Chondrocyte (in vitro differentiated cells): ENCODE data around the gene SETD7. TPM values are rescaled to one million over a fixed set of nuclear protein-coding genes. Genes with fewer than 3 reads are reported as not detected.
A peak's percentile ranks its signal among the peaks of the same experiment; 100 is the strongest.

Experiments
- DNase-seq: peaks from one replicate; pipeline ENCODE4 v3.0.0; 2021; ENCODE audit warnings: mixed read lengths, low spot score
- H3K27ac Mint-ChIP-seq: one replicate; pipeline ENCODE4 v1.8.0; 2021; ENCODE audit warnings: mild to moderate bottlenecking, moderate library complexity, mixed read lengths; ENCODE audit not compliant: unreplicated experiment
- H3K27me3 Mint-ChIP-seq: 2 replicates; pipeline ENCODE4 v1.8.0; 2021; ENCODE audit warnings: low read depth, mixed read lengths
- H3K36me3 Mint-ChIP-seq: 2 replicates; pipeline ENCODE4 v1.8.0; 2021; ENCODE audit warnings: low read depth, mixed read lengths
- H3K4me1 Mint-ChIP-seq: 2 replicates; pipeline ENCODE4 v1.8.0; 2021; ENCODE audit warnings: low read depth, mild to moderate bottlenecking, mixed read lengths
- H3K4me3 Mint-ChIP-seq: one replicate; pipeline ENCODE4 v1.8.0; 2021; ENCODE audit warnings: mild to moderate bottlenecking, moderate library complexity, mixed read lengths; ENCODE audit not compliant: unreplicated experiment
- H3K9me3 Mint-ChIP-seq: 2 replicates; pipeline ENCODE4 v1.8.0; 2021; ENCODE audit warnings: low read depth, mixed read lengths
- long read RNA-seq: library from polyadenylated mRNA; stranded (forward); transcript quantifications from one replicate; pipeline ENCODE4 v2.0.0, GENCODE V29; 2021
- total RNA-seq: library from RNA; stranded (reverse); gene quantifications from 3 replicates; pipeline ENCODE4 v1.2.1, GENCODE V29; 2021
- TF ChIP-seq, protein P1 (sequence below): fragments of 200-600 bp; sonication (generic); IDR thresholded peaks from 2 replicates; pipeline ENCODE4 v1.5.0; 2021; ENCODE audit warnings: antibody characterized with exemption, mild to moderate bottlenecking, moderate library complexity

SETD7 gene
- total RNA-seq, result 56.0 to 63.6 TPM (median 56.3 TPM) in 3 replicates
- long read RNA-seq, full-length matches to known transcripts, result 51 of 74 reads
- long read RNA-seq, partial matches to known transcripts, result 5 of 74 reads
- long read RNA-seq, other reads (novel, unspliced or antisense), result 18 of 74 reads

GRCh38 chr4:139556071-139556723 is at the start of gene SETD7:
SETD7 (minus strand) TSS chr4:139556219; CDS start chr4:139556137, 82 bp downstream.
- DNase-seq, result peak; percentile 93
- H3K27me3 Mint-ChIP-seq, result no peaks in the 10 kb centered on the region
- peaks cover 47% of the 10 kb centered on the region for H3K4me1 Mint-ChIP-seq
- H3K27ac Mint-ChIP-seq, result peak within 1 kb of the TSS; percentile 99
- H3K4me3 Mint-ChIP-seq, result peak within 1 kb of the TSS; percentile 99
- H3K36me3 Mint-ChIP-seq, result no peaks in the 10 kb centered on the region
- TF ChIP-seq, protein P1, sequence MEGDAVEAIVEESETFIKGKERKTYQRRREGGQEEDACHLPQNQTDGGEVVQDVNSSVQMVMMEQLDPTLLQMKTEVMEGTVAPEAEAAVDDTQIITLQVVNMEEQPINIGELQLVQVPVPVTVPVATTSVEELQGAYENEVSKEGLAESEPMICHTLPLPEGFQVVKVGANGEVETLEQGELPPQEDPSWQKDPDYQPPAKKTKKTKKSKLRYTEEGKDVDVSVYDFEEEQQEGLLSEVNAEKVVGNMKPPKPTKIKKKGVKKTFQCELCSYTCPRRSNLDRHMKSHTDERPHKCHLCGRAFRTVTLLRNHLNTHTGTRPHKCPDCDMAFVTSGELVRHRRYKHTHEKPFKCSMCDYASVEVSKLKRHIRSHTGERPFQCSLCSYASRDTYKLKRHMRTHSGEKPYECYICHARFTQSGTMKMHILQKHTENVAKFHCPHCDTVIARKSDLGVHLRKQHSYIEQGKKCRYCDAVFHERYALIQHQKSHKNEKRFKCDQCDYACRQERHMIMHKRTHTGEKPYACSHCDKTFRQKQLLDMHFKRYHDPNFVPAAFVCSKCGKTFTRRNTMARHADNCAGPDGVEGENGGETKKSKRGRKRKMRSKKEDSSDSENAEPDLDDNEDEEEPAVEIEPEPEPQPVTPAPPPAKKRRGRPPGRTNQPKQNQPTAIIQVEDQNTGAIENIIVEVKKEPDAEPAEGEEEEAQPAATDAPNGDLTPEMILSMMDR, result peak; percentile 33
- H3K9me3 Mint-ChIP-seq, result no peaks in the 10 kb centered on the region

DNA sequence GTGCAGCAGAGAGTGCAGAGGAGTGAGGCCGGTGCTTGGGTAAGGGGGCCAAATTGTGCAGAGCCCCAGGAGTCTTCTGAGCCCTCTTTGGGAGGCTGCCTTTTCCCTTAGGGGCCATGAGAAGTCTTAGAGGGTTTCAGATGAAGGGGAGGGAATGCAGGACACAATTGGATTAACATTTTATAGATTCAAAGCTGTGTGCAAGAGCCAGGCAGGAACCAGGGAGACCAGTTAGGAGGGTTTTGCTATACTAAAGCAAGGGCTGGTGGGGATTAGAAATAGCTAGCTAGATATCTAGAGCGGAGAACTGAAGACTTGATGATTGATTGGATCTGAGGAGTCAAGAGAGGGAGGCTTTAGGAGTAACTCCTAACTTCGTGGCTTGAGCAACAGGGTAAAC is 49.5 kb upstream of the SETD7 start:
- Mint-ChIP-seq H3K27ac (no peak overlapping the region), H3K36me3 (no peaks in the 10 kb centered on the region), H3K4me1 (peaks cover 22% of the 10 kb centered on the region), H3K9me3 (no peaks in the 10 kb centered on the region), H3K27me3 (peaks cover 12% of the 10 kb centered on the region), H3K4me3 (no peak overlapping the region)
- TF ChIP-seq, protein P1, result no peak
- DNase-seq, result no peak

DNA sequence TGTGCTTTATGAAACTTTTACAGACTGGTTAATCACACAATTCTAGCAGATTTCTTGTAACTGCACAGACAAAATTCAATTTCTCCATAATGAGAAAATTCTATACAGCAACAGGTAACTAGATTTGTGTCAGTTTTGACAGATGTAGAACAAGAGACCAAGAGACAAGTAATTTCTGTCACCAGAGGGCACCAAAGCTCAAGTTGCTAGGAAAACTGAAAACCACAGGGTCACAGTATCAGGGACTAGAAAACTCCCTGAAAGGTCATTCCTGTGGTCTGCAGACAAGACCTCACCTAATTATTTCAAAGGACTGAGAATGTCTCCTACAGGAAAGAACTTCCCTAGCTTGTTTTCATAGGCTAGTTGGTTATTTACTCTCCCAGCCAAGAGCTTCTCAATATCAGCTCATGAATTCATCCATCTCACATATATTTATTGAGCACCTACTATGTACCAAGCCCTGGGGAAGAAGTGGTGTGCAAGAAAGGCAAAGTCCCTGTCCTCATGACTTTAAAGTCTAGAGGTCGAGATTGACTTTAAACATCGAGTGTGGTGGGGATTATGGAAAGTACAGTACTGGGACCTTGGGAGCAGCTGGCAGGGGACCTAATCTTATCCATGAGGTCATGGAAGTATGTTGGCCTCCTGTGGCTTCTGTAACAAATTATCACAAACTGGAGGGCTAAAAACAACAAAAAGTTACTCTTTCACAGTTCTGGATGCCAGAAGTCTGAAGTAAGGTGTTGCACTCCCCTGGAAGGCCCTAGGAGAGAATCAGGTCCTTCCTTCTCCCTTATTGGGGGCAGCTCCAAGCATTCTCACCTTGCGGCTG is 47.8 kb upstream of the SETD7 start:
- TF ChIP-seq, protein P1, result peak; percentile 91
- H3K27me3 Mint-ChIP-seq, result peaks cover 12% of the 10 kb centered on the region
- no peak for DNase-seq
- H3K4me1 Mint-ChIP-seq, result peaks cover 19% of the 10 kb centered on the region
- H3K4me3 Mint-ChIP-seq, result no peak overlapping the region
- H3K9me3 Mint-ChIP-seq, result peaks cover 5% of the 10 kb centered on the region
- H3K27ac Mint-ChIP-seq, result no peak overlapping the region
- H3K36me3 Mint-ChIP-seq, result no peaks in the 10 kb centered on the region

- H3K9me3 Mint-ChIP-seq, result peaks cover 5% of the 10 kb centered on the region
- DNase-seq, result no peak
- peaks cover 12% of the 10 kb centered on the region for H3K27me3 Mint-ChIP-seq
- no peak overlapping the region for H3K4me3 Mint-ChIP-seq
- TF ChIP-seq, protein P1, result no peak
- H3K36me3 Mint-ChIP-seq, result no peaks in the 10 kb centered on the region
- H3K4me1 Mint-ChIP-seq, result peaks cover 19% of the 10 kb centered on the region
- no peak overlapping the region for H3K27ac Mint-ChIP-seq
Observed at GRCh38 chr4:139602776-139603360, 46.8 kb upstream of the SETD7 start.

DNA sequence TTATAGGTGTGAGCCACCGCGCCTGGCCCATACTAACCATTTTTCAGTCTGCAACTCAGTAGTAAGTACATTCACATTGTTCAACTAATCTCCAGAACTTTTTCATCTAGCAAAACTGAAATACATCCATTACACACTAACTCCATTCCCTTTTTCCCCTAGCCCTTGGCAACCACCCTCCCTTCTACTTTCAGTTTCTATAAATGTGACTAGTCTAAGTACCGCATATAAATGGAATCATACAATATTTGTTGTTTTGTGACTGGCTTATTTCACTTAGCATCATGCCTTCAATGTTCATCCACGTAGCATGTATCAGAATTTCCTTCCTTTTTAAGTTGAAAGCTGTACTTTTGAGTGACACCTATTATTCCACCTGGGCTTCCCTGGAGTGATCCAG is 44.6 kb upstream of the SETD7 start:
- Mint-ChIP-seq H3K4me3 (no peak overlapping the region), H3K9me3 (peaks cover 5% of the 10 kb centered on the region), H3K27me3 (peaks cover 8% of the 10 kb centered on the region), H3K36me3 (no peaks in the 10 kb centered on the region), H3K4me1 (peaks cover 13% of the 10 kb centered on the region), H3K27ac (no peak overlapping the region)
- TF ChIP-seq, protein P1, result no peak
- DNase-seq, result no peak
